ENCODE data around the gene KIAA0408.

Gene KIAA0408

GRCh38 chr6:127497410-127497809, 38.2 kb upstream of the KIAA0408 start:
- H3K9me3 ChIP-seq (ENCODE audit: low read length) = no peaks in the 10 kb centered on the region
- H3K4me1 ChIP-seq (ENCODE audit: insufficient read depth, low read length, severe bottlenecking) = no peaks in the 10 kb centered on the region
- H3K79me2 ChIP-seq (ENCODE audit: insufficient read depth, low read length) = no peaks in the 10 kb centered on the region
- H4K20me1 ChIP-seq (ENCODE audit: insufficient read depth, low read length) = no peaks in the 10 kb centered on the region
- TF ChIP-seq EZH2 (IDR thresholded peaks at IDR 0.05; ENCODE audit: borderline replicate concordance, low read length) (no peak), CTCF (IDR thresholded peaks at IDR 0.05; ENCODE audit: low read length) (no peak)
- no peaks in the 10 kb centered on the region for H3F3A ChIP-seq (ENCODE audit: insufficient read depth, low read length)
- no peak overlapping the region for H3K4me3 ChIP-seq (ENCODE audit: low read depth, low read length, poor library complexity, severe bottlenecking)
- no peak overlapping the region for H2AFZ ChIP-seq (ENCODE audit: low read length)
- H3K27me3 ChIP-seq (ENCODE audit: insufficient read depth, low read length) = no peaks in the 10 kb centered on the region
- H3K4me2 ChIP-seq (ENCODE audit: low read length) = no peak overlapping the region
- no peaks in the 10 kb centered on the region for H3K36me3 ChIP-seq (ENCODE audit: insufficient read depth, low read length)
- no peaks in the 10 kb centered on the region for H3K9me2 ChIP-seq (ENCODE audit: low read depth, low read length)
- H3K27ac ChIP-seq (ENCODE audit: low read depth, low read length, poor library complexity, severe bottlenecking) = no peak overlapping the region
- H3K9ac ChIP-seq (ENCODE audit: low read length) = no peak overlapping the region

GRCh38 chr6:127496471-127496870, 37.3 kb upstream of the KIAA0408 start:
- no peak for TF ChIP-seq CTCF (IDR thresholded peaks at IDR 0.05; ENCODE audit: low read length)
- TF ChIP-seq EZH2 (IDR thresholded peaks at IDR 0.05; ENCODE audit: borderline replicate concordance, low read length) = no peak
- no peaks in the 10 kb centered on the region for H3K27me3 ChIP-seq (ENCODE audit: insufficient read depth, low read length)
- no peaks in the 10 kb centered on the region for H4K20me1 ChIP-seq (ENCODE audit: insufficient read depth, low read length)
- H3F3A ChIP-seq (ENCODE audit: insufficient read depth, low read length) = no peaks in the 10 kb centered on the region
- H3K36me3 ChIP-seq (ENCODE audit: insufficient read depth, low read length) = no peaks in the 10 kb centered on the region
- H3K4me2 ChIP-seq (ENCODE audit: low read length) = no peak overlapping the region
- H3K4me1 ChIP-seq (ENCODE audit: insufficient read depth, low read length, severe bottlenecking) = no peaks in the 10 kb centered on the region
- no peaks in the 10 kb centered on the region for H3K79me2 ChIP-seq (ENCODE audit: insufficient read depth, low read length)
- H3K9ac ChIP-seq (ENCODE audit: low read length) = no peak overlapping the region
- H3K4me3 ChIP-seq (ENCODE audit: low read depth, low read length, poor library complexity, severe bottlenecking) = no peak overlapping the region
- no peak overlapping the region for H3K27ac ChIP-seq (ENCODE audit: low read depth, low read length, poor library complexity, severe bottlenecking)
- H3K9me2 ChIP-seq (ENCODE audit: low read depth, low read length) = no peaks in the 10 kb centered on the region
- no peaks in the 10 kb centered on the region for H3K9me3 ChIP-seq (ENCODE audit: low read length)
- H2AFZ ChIP-seq (ENCODE audit: low read length) = no peak overlapping the region

GRCh38 chr6:127494240-127494767, 35.1 kb upstream of the KIAA0408 start:
- H3K9ac ChIP-seq (ENCODE audit: low read length) = no peak overlapping the region
- no peaks in the 10 kb centered on the region for H4K20me1 ChIP-seq (ENCODE audit: insufficient read depth, low read length)
- no peaks in the 10 kb centered on the region for H3K36me3 ChIP-seq (ENCODE audit: insufficient read depth, low read length)
- no peak overlapping the region for H3K4me2 ChIP-seq (ENCODE audit: low read length)
- H3K27me3 ChIP-seq (ENCODE audit: insufficient read depth, low read length) = no peaks in the 10 kb centered on the region
- H3K9me2 ChIP-seq (ENCODE audit: low read depth, low read length) = no peaks in the 10 kb centered on the region
- no peaks in the 10 kb centered on the region for H3K9me3 ChIP-seq (ENCODE audit: low read length)
- no peak overlapping the region for H2AFZ ChIP-seq (ENCODE audit: low read length)
- no peaks in the 10 kb centered on the region for H3K79me2 ChIP-seq (ENCODE audit: insufficient read depth, low read length)
- H3K4me3 ChIP-seq (ENCODE audit: low read depth, low read length, poor library complexity, severe bottlenecking) = no peak overlapping the region
- no peak for TF ChIP-seq CTCF (IDR thresholded peaks at IDR 0.05; ENCODE audit: low read length)
- TF ChIP-seq EZH2 (IDR thresholded peaks at IDR 0.05; ENCODE audit: borderline replicate concordance, low read length) = no peak
- no peak overlapping the region for H3K27ac ChIP-seq (ENCODE audit: low read depth, low read length, poor library complexity, severe bottlenecking)
- no peaks in the 10 kb centered on the region for H3F3A ChIP-seq (ENCODE audit: insufficient read depth, low read length)
- H3K4me1 ChIP-seq (ENCODE audit: insufficient read depth, low read length, severe bottlenecking) = no peaks in the 10 kb centered on the region
